Ramos (cell line): Measurements from ENCODE around the gene USP43.
"Not testable (repeated sequence)": the region's sequence is repeated elsewhere in the genome, so short reads cannot be mapped to it uniquely, and the experiment has no call there.

Source experiments
- in situ Hi-C: fragments of 300-500 bp; cut with MboI; formaldehyde crosslinking; loops from one replicate; pipeline ENCODE4 v1.14.3; 2022; ENCODE audit warnings: low sequenced_read_pairs; ENCODE audit not compliant: unreplicated experiment

Gene USP43, protein sequence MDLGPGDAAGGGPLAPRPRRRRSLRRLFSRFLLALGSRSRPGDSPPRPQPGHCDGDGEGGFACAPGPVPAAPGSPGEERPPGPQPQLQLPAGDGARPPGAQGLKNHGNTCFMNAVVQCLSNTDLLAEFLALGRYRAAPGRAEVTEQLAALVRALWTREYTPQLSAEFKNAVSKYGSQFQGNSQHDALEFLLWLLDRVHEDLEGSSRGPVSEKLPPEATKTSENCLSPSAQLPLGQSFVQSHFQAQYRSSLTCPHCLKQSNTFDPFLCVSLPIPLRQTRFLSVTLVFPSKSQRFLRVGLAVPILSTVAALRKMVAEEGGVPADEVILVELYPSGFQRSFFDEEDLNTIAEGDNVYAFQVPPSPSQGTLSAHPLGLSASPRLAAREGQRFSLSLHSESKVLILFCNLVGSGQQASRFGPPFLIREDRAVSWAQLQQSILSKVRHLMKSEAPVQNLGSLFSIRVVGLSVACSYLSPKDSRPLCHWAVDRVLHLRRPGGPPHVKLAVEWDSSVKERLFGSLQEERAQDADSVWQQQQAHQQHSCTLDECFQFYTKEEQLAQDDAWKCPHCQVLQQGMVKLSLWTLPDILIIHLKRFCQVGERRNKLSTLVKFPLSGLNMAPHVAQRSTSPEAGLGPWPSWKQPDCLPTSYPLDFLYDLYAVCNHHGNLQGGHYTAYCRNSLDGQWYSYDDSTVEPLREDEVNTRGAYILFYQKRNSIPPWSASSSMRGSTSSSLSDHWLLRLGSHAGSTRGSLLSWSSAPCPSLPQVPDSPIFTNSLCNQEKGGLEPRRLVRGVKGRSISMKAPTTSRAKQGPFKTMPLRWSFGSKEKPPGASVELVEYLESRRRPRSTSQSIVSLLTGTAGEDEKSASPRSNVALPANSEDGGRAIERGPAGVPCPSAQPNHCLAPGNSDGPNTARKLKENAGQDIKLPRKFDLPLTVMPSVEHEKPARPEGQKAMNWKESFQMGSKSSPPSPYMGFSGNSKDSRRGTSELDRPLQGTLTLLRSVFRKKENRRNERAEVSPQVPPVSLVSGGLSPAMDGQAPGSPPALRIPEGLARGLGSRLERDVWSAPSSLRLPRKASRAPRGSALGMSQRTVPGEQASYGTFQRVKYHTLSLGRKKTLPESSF

DNA sequence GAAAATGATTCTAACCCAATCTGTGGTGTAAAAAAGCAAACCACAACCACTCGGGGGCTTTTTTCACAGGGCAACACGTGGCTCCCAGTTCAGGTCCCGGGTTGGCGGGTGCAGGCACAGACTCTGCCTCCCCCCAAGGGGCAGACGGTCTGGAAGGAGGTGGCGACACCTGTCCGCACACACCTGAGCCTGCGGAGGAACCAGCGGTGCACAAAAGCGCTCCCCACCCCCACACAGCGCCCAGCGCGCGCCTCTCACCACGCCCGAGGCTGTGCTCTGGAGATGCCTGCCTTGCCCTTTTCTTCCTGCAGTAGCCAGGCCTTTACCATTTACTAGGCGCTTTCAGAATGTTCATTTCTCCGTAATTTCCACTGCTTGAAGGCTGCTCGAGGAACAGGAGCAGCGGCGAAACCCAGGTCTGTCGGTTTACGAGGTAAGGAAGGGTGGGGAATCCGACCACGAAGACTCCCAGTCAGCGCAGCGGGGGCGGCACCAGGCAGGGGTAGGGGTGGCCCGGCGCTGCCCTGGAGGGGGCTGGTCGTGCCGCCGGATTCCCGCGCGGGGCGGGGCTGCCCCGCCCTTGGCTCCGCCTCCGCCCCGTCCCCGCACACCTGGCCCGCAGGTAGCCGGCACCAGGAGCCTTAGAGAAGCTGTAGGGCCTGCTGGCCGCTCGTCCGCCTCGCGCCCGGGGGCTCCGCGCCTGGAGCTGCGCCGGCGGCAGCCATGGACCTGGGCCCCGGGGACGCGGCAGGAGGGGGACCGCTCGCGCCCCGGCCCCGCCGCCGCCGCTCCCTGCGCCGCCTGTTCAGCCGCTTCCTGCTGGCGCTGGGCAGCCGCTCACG lies at the start of gene USP43:
TSS of gene USP43 (plus strand) at position 608 of the 842 bp plus-strand sequence. CDS start at position 724, 116 bp downstream.
- in situ Hi-C loops: no loop called here

DNA sequence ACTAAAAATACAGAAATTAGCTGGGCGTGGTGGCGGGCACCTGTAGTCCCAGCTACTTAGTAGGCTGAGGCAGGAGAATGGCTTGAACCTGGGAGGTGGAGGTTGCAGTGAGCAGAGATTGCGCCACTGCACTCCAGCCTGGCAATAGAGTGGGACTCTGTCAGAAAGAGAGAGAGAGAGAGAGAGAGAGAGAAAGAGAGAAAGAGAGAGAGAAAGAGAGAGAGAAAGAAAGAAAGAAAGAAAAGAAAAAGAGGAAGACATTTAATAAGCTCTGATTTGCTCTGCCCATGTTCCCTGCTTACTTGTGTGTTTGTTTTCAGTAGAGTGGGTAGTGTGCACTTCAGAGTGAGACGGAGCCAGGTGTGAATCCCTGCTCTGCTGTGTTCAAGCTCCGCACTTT lies 47.7 kb upstream of the USP43 start:
- in situ Hi-C loops: not testable (repeated sequence)

DNA sequence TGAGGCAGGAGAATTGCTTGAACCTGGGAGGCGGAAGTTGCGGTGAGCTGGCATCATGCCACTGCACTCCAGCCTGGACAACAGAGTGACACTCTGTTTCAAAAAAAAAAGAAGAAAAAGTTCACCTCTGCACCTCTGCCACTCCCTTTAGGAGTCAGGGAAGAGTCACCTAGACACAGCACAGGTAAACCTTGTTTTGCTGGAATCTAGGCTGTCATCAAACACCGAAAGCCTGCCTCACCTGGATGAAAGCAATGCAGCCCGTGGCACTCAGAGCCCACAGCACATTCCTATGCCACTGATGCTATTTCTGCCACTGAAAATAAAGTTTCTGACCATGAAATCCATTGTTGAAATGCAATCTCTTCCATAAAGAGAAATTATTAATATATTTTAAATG lies 46.7 kb upstream of the USP43 start:
- in situ Hi-C loops: no loop called here

DNA sequence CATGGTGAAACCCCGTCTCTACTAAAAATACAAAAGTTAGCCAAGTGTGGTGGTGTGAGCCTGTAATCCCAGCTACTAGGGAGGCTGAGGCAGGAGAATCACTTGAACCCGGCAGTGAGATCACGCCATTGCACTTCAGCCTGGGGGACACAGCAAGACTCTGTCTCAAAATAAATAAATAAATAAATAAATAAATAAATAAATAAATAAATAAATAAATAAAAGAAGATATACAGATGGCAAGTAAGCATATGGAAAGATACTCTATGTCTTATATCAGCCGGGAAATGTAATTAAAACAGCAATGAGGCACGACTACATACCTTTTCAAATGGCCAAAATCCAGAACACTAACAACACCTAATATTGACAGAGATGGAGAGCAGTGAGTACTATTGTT lies 40.7 kb upstream of the USP43 start:
- in situ Hi-C loops: not testable (repeated sequence)

DNA sequence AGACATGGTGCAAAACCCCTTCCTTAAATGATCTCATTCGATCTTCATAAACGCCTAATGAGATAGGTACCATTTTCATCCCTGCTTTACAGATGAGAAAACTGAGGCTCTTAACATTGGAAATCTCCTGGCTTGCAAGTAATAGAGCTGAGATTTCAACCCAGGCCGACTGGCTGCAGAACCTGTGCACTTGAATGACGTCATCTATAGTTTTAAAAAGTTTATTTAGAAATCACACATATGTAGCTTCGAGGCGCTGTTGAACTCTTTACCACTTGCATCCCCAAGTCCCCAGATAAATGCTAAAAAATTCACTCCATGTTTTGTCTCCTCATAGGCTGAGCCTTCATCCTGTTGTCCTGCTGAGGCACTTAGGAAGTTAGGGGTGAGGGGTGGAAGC lies 38.9 kb upstream of the USP43 start:
- in situ Hi-C loops: no loop called here

DNA sequence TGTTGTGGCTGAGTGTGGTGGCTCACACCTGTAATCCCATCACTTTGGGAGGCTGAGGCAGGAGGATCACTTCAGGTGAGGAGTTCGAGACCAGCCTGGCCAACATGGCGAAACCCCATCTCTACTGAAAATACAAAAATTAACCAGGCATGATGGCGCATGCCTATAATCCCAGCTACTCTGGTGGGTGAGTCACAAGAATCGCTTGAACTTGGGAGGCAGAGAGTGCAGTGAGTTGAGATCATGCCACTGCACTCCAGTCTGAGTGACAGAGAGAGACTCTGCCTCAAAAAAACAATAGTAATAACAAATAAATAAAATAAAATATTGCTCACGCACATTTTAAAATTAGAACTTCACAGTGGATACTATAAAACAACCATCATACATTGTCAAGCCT lies 38.3 kb upstream of the USP43 start:
- in situ Hi-C loops: not testable (repeated sequence)

DNA sequence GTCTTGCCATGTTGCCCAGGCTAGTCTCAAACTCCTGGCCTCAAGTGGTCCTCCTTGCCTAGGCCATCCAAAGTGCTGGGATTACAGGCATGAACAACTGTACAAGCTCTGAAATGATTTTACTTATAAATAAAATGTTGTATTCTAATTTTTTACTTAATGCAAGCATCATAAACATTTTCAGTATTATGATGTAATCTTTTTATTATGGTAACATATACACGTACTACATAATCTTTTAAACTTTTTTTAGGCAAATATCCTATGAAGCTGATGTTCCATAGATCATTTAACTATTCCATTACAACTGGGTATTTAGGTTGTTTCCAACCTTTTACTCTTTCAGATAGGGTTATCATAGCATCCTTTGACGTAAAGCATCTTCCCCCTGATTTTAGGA lies 33.8 kb upstream of the USP43 start:
- in situ Hi-C loops: no loop called here

DNA sequence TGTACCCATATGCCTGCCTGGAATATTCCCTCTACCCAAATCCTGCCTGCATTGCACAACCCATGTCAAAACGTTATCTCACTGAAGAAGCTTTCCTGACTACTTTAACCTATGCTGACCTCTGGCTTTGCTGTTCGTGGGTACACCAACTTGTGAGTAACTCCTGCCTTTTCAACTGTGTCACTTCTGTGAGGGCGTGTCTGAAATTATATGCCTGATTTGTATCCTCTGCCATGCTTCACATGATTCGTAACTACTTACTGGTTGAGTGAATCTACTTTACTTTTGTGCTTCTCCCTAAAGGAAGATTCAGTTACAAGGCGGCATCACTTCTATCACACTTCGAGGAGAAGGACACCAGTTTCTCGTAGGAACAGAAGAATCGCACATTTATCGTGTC lies 33.3 kb upstream of the USP43 start:
- in situ Hi-C loops: no loop called here

DNA sequence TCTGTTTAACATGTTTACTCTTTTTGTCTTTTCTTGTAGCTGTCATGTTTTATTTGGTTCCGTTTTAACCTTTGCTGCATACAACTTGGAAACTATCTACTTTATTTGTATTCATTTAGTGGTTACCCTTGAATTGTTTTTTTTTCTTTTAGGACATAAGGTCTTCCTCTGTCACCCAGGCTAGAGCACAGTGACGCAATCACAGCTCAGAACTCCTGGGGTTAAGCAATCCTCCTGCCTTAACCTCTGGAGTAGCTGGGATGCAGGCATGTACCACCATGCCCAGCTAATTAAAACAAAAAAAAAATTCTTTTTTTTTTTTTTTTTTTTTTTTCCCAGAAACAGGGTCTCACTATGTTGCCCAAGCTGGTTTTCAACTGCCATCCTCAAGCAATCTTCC lies 29.8 kb upstream of the USP43 start:
- in situ Hi-C loops: no loop called here

DNA sequence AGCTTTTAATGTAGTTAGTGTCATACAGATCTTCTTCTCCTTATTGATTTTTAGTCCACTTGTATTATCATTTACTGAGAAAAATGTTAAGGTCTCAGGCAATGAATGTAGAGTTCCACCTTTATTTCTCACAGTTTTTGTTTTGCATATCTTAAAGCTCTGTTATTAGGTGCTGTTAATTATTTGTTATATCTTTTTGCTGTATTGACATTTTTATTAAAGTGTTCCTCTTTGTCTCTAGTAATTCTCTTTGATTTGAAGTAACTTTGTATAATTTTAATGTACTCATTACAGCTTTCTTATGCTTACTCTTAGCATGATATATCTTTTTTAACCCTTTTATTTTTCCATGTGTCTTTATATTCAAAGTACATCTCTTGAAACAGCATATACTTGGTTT lies 22.4 kb upstream of the USP43 start:
- in situ Hi-C loops: no loop called here

DNA sequence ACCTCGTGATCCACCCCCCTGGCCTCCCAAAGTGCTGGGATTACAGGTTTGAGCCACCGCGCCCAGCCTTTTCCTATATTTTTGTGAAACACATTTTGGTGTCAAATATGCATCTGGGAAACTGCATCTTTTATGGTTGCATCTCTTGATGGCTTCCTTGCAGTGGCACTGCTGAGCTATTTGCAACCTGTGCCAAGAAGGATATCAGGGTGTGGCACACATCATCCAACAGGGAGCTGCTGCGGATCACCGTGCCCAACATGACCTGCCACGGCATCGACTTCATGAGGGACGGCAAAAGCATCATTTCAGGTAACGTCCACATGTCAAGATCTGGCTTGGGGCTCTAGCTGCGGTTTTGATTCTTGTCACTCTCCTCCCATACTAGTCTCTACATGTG lies 16.8 kb upstream of the USP43 start:
- in situ Hi-C loops: no loop called here

DNA sequence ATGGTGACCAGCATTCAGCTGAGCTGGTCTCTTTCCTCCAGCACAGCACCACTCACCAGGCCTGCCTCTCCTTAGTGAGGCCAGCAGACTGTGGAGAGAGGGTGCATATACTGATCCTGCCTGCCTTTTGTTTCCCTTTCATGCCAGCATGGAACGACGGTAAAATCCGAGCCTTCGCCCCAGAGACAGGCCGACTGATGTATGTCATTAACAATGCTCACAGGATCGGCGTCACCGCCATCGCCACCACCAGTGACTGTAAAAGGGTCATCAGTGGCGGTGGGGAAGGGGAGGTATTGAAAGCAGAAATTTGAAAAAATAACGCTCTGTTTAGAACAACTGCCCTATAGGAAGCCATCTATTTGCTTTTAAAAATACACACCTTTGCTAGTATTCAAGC lies 12.6 kb upstream of the USP43 start:
- in situ Hi-C loops: no loop called here

DNA sequence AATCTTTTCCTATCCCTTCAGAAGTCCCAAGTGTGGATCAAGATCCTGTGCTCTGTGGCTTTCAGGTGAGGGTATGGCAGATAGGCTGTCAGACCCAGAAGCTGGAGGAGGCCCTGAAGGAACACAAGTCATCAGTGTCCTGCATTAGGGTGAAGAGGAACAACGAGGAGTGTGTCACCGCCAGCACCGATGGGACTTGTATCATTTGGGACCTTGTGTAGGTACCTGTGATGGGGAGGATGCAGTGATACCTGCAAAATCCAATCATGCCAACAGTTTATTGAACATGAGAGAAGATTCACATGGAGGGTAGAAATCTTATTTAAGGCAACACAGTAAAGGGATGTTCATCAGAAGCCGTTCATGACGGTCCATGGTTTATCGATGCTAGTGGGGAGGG lies 10.0 kb upstream of the USP43 start:
- in situ Hi-C loops: no loop called here

DNA sequence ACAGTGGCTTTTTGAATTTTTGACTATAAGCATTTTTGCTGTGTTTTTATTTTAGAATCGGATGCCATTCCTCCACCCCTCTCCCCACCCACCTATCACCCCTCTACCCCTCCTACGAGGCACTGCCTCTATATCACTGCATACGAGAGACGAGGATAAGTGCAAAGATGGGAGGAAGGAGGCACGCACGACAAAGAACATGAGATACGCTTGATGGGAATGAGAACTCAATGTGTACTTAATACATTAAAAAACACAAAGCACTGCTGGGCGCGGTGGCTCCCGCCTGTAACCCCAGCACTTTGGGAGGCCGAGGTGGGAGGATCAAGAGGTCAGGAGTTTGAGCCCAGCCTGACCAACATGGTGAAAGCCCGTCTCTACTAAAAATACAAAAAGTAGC lies 8.8 kb upstream of the USP43 start:
- in situ Hi-C loops: no loop called here

DNA sequence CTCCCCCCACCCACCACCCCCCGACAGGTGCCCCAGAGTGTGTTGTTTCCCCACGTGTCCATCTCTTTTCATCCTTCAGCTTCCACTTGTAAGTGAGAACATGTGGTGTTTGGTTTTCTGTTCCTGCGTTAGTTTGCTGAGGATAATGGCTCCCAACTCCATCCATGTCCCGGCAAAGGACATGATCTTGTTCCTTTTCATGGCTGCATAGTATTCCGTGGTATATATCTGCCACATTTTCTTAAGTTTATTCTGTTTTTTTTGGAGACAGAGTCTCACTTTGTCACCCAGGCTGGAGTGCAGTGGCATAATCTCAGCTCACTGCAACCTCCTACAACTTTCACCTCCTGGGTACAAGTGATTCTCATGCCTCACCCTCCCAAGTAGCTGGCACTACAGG lies 4.9 kb upstream of the USP43 start:
- in situ Hi-C loops: not testable (repeated sequence)

DNA sequence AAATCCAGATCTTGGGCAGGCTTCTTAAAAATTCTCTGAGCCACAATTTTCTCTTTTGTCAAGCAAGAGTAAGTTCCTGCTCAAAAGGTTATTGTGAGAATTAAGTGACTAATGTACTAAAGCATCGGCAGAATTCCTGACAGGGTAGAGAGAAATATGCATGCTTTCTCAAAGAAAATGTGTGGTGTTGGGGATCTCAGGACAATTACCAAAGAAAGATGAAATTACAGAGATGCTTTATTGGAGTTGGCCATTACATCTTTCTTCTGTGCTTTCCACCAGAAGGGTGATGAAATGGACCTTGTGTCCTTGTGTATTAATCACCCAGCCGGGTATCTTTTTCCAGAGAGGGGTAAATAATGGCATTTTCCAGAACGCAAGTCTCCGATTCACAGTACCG lies 1.7 kb upstream of the USP43 start:
- in situ Hi-C loops: no loop called here

DNA sequence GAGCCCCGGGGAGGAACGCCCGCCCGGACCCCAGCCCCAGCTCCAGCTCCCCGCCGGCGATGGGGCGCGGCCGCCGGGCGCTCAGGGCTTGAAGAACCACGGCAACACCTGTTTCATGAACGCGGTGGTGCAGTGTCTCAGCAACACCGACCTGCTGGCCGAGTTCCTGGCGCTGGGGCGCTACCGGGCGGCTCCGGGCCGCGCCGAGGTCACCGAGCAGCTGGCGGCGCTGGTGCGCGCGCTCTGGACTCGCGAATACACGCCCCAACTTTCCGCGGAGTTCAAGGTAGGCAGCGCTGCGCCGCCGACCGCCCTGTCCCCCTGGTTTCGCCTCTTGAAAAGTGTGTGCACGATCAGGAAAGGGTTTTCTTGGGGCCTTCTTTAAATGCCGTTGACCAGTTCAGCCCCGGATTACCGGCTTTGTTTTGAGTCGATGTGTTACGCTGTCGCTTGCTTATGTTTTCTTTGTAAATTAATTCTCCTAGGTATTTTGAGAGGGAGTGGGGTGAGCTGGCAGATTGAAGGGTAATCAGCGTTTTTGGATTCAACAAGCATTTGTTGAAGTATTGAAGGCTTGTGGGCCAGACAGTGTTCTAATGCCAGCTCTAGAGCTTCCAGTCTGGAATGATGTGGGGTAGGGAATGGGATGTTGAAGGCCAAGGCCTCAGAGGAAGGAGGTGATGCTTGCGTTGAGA lies 681 bp downstream of the USP43 start:
- in situ Hi-C loops: no loop called here

DNA sequence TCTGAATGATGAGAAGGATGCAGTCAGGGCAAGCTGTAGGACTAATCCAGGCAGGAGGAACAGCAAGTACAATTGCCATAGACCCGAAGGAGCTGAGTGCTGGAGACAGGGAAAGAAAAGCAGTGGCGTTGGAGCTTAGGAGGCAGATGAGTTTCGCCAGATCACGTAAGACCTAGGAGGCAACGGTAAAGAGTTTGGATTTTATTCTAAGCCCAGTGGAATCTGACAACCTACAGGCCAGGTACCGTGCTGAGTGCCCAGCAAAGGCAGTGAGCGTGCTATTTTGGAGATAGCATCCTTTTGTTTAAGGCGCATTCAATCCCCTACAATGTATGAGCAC lies 1.2 kb downstream of the USP43 start:
- in situ Hi-C loops: no loop called here

DNA sequence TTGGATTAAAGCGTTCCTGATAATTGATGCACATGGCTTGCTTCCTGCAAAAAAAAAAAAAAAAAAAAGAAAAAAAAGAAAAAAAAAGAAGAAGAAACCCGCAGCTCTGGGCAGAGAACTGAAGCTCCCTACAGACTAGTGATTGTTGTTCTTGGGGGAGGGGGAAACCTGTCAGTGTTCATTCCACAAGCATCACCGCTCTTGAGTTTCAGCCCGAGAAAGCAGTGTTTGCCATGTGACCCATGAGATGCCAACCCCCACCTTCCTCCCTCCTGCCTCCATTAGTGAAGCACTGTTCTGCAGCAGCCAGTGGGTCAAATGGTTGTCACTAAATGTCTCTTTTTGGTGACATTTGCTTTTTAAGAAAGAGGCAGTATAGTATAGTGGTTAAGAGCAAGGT lies 1.7 kb downstream of the USP43 start:
- in situ Hi-C loops: no loop called here
